Upper lobe of left lung (tissue), 4 donors: Measurements from ENCODE around the gene TCTN3.

ENCODE experiments used
- EP300 ChIP-seq, 4 donors: sonication (generic); formaldehyde crosslinking; IDR thresholded peaks; one replicate each; pipeline ENCODE4 v1.5.1; 2017; ENCODE audit warnings: antibody characterized with exemption in 4 of 4, control low read depth in 2 of 4
- POLR2A ChIP-seq, 4 donors: fragments of 450-650 bp; IDR thresholded peaks; one replicate each; pipeline ENCODE4 v1.5.1; 2016 to 2017; ENCODE audit warnings: antibody characterized with exemption in 4 of 4, mild to moderate bottlenecking in 2 of 4
- POLR2AphosphoS5 ChIP-seq, 2 donors: sonication (generic); formaldehyde crosslinking; IDR thresholded peaks; one replicate each; pipeline ENCODE4 v1.5.1; 2017; ENCODE audit warnings: antibody characterized with exemption in 2 of 2
- TF ChIP-seq, protein P1 (sequence below), 6 experiments: fragments of 450-650 bp in 4 of 6; fragments of 200-600 bp in 2 of 6; sonication (generic) in 2 of 6; IDR thresholded peaks; one replicate each; pipeline ENCODE4 v1.5.1; 2016 to 2019; ENCODE audit warnings: antibody characterized with exemption in 6 of 6

DNA sequence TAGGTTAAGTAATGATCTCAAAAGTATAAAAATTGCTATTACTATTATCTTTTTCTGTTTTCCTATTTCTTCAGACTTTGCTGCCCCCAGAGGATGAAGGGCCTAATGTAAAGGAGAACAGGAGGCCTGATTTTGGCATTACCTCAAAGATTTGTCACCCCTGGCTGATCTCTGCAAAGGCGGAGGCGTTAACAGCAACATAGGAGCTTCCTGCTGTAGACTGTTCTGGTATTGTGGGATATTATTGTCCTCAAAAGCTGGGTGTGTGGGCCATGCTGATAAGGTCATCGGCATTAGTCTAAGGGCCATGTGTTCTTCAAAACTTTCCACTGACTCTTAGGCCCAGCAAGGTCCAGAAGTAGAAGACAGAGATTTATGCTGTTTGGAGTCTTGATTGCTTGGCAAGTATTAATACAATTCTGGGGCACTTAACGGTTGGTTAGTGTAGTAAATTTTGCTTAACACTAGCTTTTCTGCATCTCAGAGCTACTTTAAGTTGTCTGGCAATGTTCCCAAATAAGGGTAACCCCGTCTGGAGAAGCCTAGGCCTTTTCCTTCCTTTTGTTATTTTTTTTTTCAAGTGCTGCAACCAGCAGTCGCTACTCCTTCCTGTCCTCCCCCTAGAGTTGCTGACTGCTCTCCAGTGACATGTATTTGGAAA is 48.2 kb upstream of the TCTN3 start:
- TF ChIP-seq, protein P1, sequence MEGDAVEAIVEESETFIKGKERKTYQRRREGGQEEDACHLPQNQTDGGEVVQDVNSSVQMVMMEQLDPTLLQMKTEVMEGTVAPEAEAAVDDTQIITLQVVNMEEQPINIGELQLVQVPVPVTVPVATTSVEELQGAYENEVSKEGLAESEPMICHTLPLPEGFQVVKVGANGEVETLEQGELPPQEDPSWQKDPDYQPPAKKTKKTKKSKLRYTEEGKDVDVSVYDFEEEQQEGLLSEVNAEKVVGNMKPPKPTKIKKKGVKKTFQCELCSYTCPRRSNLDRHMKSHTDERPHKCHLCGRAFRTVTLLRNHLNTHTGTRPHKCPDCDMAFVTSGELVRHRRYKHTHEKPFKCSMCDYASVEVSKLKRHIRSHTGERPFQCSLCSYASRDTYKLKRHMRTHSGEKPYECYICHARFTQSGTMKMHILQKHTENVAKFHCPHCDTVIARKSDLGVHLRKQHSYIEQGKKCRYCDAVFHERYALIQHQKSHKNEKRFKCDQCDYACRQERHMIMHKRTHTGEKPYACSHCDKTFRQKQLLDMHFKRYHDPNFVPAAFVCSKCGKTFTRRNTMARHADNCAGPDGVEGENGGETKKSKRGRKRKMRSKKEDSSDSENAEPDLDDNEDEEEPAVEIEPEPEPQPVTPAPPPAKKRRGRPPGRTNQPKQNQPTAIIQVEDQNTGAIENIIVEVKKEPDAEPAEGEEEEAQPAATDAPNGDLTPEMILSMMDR (IDR thresholded peaks at IDR 0.05), result peak in 3 of 6 experiments; percentile 21 to 22 (median 22)
- TF ChIP-seq POLR2A (IDR thresholded peaks at IDR 0.05), result no peak
- peak in 1 of 4 donors; percentile 43 for TF ChIP-seq EP300 (IDR thresholded peaks at IDR 0.05)
- TF ChIP-seq POLR2AphosphoS5 (IDR thresholded peaks at IDR 0.05), result peak; percentile 38 to 70
